ENCODE data around the gene SNED1.

The SNED1 gene

DNA sequence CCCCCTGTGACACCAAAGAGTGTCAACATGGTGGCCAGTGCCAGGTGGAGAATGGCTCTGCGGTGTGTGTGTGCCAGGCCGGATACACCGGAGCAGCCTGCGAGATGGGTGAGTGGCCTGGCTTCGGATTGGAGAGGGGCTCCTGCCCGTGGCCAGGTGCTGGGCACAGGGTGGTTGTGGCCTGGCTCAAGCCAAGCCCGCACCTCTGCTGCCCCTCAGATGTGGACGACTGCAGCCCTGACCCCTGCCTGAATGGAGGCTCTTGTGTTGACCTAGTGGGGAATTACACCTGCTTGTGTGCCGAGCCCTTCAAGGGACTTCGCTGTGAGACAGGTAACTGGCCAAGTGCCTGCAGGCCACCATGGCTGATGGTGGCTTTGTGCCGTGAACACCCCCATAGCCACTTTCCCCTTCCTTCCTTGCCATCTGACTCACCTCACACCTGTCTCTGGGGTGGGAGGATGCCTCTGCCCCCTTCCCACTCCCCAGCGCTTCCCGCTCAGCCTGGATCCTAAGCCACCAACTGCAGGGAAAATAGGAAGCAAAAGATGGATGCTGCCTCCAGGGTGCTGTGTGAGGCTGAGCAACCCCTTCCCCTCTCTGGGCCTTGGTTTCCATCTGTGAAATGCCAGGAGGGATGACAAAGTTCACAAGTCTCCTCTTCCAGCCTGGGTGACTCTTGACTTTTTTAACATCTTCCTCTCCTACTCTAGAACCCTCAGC, 41.8 kb downstream of the SNED1 start:
- Mint-ChIP-seq H3K4me3 (no peak overlapping the region), H3K36me3 (ENCODE audit: low read depth) (peaks cover 18% of the 10 kb centered on the region), H3K4me1 (ENCODE audit: low read depth) (peaks cover 20% of the 10 kb centered on the region), H3K27ac (no peak overlapping the region), H3K27me3 (ENCODE audit: low read depth) (peaks cover 17% of the 10 kb centered on the region), H3K9me3 (no peaks in the 10 kb centered on the region)

DNA sequence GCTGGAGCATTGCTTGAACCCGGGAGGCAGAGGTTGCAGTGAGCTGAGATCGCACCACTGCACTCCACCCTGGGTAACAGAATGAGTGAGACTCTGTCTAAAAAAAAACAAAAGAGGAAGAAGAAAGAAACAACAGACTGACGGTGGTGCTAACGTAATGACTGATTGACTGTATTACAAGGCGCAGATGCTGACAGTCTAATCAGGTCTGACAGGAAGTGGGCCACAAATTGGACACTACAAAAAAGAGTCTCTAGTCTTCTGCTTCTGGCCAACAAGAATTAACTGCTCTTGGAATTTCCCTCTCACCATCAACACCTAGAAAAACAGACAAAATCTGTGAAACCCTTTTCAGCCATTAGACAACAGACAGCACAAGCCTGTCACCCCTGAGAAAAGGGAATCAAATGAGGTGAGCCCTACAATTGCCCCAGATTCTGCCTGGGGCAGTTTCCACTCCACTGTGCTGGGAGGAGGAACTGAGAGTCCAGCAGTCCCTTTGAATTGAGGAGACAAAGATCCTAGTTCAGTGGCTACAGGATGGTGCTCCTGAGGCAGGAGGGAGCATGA, 43.3 kb downstream of the SNED1 start:
- H3K4me1 Mint-ChIP-seq (ENCODE audit: low read depth): peaks cover 20% of the 10 kb centered on the region
- H3K27ac Mint-ChIP-seq: peak overlapping the region; percentile 57
- no peaks in the 10 kb centered on the region for H3K9me3 Mint-ChIP-seq
- peaks cover 18% of the 10 kb centered on the region for H3K36me3 Mint-ChIP-seq (ENCODE audit: low read depth)
- no peak overlapping the region for H3K4me3 Mint-ChIP-seq
- peaks cover 17% of the 10 kb centered on the region for H3K27me3 Mint-ChIP-seq (ENCODE audit: low read depth)

DNA sequence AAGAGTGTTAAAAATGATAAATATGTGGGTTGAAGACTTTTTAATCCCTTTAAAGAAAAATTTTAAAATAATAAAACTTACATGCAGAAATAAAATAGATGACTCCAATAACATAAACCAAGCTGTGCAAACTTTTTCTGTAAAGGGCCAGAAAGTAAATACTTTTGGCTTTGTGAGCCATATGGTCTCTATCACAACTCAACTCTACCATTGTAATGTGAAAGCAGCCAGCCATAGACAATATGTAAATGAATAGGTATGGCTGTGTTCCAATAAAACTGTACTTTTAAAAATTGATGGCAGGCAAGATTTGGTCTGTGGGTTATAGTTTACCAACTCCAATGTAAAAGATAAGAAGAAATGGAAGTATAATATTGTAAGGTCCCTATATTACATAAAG, 45.2 kb downstream of the SNED1 start:
- peaks cover 14% of the 10 kb centered on the region for H3K27me3 Mint-ChIP-seq (ENCODE audit: low read depth)
- H3K4me3 Mint-ChIP-seq: no peak overlapping the region
- H3K4me1 Mint-ChIP-seq (ENCODE audit: low read depth): peaks cover 13% of the 10 kb centered on the region
- H3K9me3 Mint-ChIP-seq: no peaks in the 10 kb centered on the region
- no peak overlapping the region for H3K27ac Mint-ChIP-seq
- peaks cover 16% of the 10 kb centered on the region for H3K36me3 Mint-ChIP-seq (ENCODE audit: low read depth)

DNA sequence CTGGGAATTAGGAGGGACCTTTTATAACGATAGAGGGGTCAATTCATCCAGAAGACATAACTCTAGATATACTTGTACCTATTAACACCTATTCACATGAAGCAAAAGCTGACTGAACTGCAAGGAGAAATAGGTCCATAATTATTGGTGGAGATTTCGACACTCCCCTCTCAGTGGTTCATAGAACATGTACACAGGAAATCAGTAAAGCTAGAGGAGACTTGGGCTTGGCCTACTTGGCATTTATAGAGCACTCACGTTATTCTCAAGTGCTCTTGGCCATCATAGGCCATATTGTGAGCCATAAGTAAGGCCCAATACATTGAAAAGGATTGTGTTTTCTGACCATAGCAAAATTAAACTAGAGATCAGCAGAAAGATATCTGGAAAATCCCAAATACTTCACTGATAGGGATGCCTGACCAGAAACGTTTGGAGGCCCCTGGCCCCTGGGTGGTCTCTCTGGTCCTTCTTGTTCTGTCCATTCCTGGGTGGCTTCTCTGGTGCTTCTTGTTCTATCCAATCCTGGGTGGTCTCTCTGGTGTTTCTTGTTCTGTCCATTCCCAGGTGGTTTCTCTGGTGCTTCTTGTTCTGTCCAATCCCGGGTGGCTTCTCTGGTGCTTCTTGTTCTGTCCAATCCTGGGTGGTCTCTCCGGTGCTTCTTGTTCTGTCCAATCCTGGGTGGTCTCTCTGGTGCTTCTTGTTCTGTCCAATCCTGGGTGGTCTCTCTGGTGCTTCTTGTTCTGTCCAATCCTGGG, 49.0 kb downstream of the SNED1 start:
- peaks cover 14% of the 10 kb centered on the region for H3K27me3 Mint-ChIP-seq (ENCODE audit: low read depth)

DNA sequence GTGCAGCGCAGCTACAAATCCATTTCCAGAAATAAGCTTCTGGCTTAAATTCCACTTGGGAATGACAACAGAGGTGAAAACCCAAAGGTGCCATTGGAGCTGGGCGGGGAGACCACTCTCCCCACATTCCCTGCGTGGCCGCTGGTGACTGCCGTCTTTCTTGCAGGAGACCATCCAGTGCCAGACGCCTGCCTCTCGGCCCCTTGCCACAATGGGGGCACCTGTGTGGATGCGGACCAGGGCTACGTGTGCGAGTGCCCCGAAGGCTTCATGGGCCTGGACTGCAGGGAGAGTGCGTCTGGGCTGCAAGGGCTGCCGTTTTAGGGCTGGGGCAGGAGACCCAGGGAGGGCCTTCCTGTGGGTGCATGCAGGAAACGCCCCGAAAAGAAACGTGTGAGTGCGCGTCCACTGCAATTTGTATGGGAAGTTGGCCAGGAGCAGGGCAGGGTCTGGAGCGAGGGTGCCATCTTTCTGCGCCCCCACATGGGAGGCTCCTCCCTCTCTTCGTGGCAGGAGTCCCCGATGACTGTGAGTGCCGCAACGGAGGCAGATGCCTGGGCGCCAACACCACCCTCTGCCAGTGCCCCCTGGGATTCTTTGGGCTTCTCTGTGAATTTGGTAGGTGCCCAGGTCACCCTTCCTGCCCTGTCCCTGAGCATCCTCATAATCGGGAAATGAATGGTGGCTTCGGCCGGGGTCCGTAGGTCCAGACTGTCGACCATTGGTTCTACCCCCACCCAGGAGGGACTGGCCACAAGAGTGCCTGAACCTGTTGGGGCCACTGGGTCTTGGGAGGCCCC, 49.9 kb downstream of the SNED1 start:
- no peak overlapping the region for H3K27ac Mint-ChIP-seq
- H3K27me3 Mint-ChIP-seq (ENCODE audit: low read depth): peaks cover 5% of the 10 kb centered on the region
- H3K4me3 Mint-ChIP-seq: no peak overlapping the region
- H3K9me3 Mint-ChIP-seq: no peaks in the 10 kb centered on the region
- H3K4me1 Mint-ChIP-seq (ENCODE audit: low read depth): no peaks in the 10 kb centered on the region
- peaks cover 5% of the 10 kb centered on the region for H3K36me3 Mint-ChIP-seq (ENCODE audit: low read depth)

More for the DNA sequence above, 49.0 kb downstream of the SNED1 start:
- no peaks in the 10 kb centered on the region for H3K9me3 Mint-ChIP-seq
- no peak overlapping the region for H3K27ac Mint-ChIP-seq
- H3K4me3 Mint-ChIP-seq: no peak overlapping the region
- peaks cover 2% of the 10 kb centered on the region for H3K4me1 Mint-ChIP-seq (ENCODE audit: low read depth)
- peaks cover 14% of the 10 kb centered on the region for H3K36me3 Mint-ChIP-seq (ENCODE audit: low read depth)

DNA sequence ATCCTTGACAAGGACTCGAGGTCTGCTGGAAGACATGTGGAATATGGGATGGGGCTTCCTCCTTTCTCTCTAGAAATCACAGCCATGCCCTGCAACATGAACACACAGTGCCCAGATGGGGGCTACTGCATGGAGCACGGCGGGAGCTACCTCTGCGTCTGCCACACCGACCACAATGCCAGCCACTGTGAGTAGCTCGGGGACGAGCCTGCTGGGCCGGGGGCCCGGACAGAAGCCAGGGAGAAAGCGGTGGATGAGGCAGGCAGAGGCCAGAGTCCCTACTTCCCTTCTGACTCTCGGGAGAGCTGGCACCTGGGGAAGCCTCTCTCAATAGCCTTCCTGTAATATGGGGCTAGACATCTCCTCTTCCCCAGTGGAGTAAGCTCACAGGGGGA, 50.5 kb downstream of the SNED1 start:
- Mint-ChIP-seq H3K36me3 (ENCODE audit: low read depth) (peaks cover 3% of the 10 kb centered on the region), H3K27me3 (ENCODE audit: low read depth) (peaks cover under 1% of the 10 kb centered on the region), H3K27ac (no peak overlapping the region), H3K4me3 (no peak overlapping the region), H3K4me1 (ENCODE audit: low read depth) (no peaks in the 10 kb centered on the region), H3K9me3 (no peaks in the 10 kb centered on the region)

DNA sequence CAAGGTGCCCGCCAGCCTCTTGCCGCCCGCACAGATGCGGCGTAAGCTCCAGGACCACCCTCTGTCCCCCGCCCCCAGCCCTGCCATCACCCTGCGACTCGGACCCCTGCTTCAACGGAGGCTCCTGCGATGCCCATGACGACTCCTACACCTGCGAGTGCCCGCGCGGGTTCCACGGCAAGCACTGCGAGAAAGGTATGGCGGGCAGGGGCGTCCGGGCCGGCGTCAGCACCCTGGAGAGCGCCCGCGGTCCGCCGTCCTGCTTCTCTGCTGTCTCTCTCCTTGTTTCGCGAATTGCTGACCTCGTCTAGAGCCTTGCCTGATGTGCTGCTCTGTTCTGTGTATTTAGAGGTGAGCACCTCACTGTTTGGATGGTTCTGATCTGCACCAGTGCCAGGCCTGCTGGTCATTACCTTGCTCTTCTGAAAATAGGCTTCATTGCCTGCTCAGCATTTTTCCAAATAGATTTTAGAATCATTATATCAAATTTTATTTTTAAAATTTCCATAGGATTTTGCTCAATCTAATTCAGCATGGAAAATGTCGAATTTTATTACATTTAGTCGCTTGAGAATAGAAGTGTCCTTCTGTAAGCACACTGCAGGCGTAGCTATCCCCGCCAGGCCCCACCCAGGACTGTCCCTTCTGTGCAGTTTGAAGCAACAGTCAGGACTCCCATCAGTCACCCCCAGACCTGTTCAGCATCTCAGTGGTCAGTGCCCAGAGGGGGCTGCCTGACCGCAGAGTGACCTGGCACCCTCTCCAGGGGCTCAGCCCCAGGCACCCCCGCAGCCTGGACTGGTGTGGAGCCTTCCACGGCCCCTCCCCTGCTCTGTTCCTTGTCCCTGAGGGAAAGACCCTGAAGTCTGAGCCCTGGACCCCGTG, 51.6 kb downstream of the SNED1 start:
- Mint-ChIP-seq H3K9me3 (no peaks in the 10 kb centered on the region), H3K27me3 (ENCODE audit: low read depth) (no peaks in the 10 kb centered on the region), H3K4me3 (no peak overlapping the region), H3K4me1 (ENCODE audit: low read depth) (no peaks in the 10 kb centered on the region), H3K36me3 (ENCODE audit: low read depth) (peaks cover 2% of the 10 kb centered on the region), H3K27ac (no peak overlapping the region)

DNA sequence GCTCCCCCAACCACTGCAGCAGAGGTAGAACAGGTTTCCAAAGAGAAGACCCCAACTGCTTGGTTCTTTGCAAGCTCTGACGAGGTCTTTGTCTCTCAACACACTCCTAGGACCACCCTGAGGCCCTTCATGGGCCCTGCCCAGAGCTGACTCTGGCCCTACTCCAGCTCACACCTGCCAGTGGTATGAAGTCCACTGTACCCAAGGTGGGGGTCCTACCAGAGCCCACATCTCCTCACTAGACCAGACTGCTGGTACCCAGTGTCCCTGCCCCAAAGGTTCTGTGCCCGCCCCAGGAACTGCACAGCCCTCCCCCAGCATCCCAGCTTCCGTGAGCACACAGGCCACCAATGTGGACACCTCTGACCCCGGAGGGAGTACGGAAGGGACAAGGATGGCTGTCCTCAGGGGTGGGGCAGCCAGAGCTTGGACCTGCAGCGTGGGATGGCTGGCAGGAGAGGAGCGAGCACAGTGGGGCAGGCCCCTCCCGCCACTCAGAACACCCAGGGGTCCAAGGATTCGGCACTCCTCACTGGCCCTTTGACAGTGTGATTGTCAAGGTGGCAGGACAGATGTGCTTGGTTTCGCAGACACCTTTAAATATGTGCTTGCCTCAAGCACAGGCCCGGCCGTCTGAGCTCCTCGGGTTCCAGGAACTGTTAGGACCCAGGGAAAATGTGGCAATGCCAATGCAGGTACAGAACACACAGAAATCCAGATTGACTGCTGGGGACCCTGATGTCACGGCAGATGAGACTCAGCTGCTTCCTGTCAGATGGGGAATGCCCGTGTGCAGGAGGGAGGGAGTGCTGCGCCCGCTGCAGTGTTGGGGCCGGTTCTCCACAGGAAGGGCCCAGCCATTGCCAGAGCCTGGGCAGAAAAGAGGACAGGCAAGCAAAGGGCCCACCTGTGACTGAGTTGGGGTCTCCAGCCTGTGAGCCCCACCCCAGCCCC, 52.5 kb downstream of the SNED1 start:
- Mint-ChIP-seq H3K9me3 (no peaks in the 10 kb centered on the region), H3K27me3 (ENCODE audit: low read depth) (no peaks in the 10 kb centered on the region), H3K4me1 (ENCODE audit: low read depth) (no peaks in the 10 kb centered on the region), H3K36me3 (ENCODE audit: low read depth) (peaks cover 2% of the 10 kb centered on the region), H3K27ac (no peak overlapping the region), H3K4me3 (no peak overlapping the region)

DNA sequence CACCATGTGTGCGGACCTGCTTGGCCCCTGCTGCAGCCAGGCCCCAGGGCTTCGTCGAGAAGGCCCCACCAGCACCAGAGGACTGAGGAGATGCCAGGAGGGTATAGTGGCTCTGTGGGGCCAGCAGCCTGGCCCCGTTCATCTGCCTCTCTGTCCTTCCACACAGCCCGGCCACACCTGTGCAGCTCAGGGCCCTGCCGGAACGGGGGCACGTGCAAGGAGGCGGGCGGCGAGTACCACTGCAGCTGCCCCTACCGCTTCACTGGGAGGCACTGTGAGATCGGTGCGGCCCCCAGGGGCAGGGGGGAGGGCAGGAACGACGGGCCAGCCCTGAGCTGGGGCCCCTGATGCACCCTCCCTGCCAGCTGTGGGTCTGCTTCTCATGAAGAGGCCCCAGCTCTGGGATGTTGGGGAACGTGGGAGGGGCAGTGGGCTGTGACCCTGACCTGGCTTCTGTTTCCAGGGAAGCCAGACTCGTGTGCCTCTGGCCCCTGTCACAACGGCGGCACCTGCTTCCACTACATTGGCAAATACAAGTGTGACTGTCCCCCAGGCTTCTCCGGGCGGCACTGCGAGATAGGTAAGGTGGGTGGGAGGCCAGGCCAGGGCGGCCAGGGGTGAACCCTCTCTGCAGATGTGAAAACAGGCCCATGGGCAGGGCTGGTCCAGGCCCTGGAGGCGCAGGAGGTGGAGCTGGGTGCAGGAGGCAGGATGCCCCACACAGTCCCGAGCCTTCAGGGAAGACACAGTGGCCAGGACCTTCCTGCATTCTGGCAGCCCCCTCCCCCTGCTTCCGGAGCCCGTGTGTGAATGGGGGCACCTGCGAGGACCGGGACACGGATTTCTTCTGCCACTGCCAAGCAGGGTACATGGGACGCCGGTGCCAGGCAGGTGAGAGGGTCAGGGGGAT, 53.4 kb downstream of the SNED1 start:
- Mint-ChIP-seq H3K27ac (no peak overlapping the region), H3K9me3 (no peaks in the 10 kb centered on the region), H3K27me3 (ENCODE audit: low read depth) (peaks cover 4% of the 10 kb centered on the region), H3K4me3 (no peak overlapping the region), H3K4me1 (ENCODE audit: low read depth) (no peaks in the 10 kb centered on the region), H3K36me3 (ENCODE audit: low read depth) (peaks cover 3% of the 10 kb centered on the region)

DNA sequence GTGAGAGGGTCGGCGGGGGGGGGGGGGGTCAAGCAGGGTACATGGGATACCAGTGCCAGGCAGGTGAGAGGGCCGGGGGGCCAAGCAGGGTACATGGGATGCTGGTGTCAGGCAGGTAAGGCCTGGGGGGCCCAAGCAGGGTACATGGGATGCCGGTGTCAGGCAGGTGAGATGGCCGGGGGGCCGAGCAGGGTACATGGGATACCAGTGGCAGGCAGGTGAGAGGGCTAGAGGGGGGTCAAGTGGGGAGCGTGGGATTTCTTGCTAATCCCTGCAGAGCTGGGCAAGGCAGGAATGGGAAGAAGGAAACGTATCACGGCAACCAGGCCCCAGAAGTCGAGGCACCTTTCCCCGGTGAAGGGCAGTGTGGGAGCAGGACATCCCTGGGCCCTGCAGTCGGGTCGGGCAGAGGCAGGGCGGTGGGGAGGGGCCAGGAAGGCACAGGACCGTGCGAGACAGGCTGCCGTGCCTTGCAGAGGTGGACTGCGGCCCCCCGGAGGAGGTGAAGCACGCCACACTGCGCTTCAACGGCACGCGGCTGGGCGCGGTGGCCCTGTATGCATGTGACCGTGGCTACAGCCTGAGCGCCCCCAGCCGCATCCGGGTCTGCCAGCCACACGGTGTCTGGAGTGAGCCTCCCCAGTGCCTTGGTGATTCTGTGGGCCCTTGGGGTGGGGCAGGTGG, 54.4 kb downstream of the SNED1 start:
- Mint-ChIP-seq H3K9me3 (no peaks in the 10 kb centered on the region), H3K4me3 (no peak overlapping the region), H3K36me3 (ENCODE audit: low read depth) (peaks cover 3% of the 10 kb centered on the region), H3K27ac (no peak overlapping the region), H3K27me3 (ENCODE audit: low read depth) (peaks cover 4% of the 10 kb centered on the region), H3K4me1 (ENCODE audit: low read depth) (no peaks in the 10 kb centered on the region)

DNA sequence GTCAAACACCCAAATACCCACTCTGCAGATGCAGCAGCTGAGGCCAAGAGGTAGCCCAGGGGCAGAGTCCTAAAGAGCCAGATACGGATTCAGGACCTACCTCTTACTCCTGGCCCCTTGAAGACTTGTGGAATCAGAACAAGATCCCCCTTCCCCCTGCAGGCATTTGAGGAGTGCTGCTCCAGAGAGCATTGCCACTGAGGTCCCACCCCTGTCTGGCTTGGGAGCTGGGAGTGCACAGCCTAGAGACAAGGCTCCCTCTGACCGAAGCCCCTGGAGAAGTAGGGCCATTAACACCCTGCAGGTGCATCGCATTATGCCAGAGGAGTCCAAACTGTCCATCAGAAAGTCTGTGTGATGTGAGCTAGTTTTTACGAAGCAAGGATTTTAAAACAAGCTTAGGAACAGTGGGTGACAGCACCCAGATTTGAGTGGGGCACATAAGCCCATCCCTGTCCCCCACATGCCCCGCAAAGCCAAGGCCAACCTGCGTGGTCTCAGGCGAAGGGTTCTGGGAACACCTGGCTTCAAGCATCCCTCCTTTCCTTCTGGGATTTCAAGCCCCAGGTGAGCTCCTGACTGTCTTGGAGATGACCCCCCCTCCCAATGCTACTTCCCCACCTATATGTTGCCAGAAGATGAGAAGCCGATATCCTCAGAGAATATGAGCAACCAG, 55.3 kb downstream of the SNED1 start:
- Mint-ChIP-seq H3K27ac (no peak overlapping the region), H3K4me3 (no peak overlapping the region), H3K36me3 (ENCODE audit: low read depth) (peaks cover 3% of the 10 kb centered on the region), H3K9me3 (no peaks in the 10 kb centered on the region), H3K27me3 (ENCODE audit: low read depth) (peaks cover 4% of the 10 kb centered on the region), H3K4me1 (ENCODE audit: low read depth) (no peaks in the 10 kb centered on the region)
